CD4-positive, alpha-beta T cell treated with Interleukin-21 for 1 hour (primary cell): ENCODE results near the gene MAPRE2.

Source experiments
- DNase-seq: peaks from one replicate; pipeline ENCODE4 v3.0.0-alpha.2; 2020

The MAPRE2 gene

DNA sequence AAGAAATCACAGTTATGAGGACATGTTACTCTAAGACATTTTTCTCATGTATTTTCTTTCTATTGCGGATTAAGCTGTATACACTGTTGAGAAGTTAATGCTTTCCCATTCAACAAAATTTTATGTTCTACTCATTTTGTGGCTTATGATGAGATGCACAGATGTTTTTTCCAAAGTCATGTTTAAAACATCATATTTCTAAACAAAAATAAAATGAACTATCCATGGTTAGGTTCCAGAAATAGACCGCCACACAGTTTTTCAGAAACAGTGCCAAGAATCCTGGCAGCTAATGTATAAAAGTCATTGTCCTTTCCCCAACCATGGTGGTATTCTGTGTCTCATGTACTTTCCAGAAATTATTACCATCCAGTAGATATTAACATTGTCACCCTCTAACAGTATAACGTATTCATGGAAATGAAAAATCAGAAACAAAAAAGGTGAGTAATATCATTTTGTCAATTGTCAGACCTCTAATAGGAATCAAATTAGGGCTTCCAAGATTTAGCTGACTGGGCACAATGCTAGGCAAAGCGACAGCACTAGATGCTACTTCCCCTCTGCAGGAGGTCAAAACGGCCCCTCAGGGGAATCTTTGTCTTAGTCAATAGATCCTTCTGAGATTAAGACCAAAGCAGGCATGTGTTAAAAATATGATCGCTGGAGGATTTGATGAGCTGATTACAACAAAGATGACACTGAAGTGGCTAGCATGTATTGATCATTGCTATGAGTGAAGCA is 145.2 kb downstream of the MAPRE2 start:
- DNase-seq = no peak

DNA sequence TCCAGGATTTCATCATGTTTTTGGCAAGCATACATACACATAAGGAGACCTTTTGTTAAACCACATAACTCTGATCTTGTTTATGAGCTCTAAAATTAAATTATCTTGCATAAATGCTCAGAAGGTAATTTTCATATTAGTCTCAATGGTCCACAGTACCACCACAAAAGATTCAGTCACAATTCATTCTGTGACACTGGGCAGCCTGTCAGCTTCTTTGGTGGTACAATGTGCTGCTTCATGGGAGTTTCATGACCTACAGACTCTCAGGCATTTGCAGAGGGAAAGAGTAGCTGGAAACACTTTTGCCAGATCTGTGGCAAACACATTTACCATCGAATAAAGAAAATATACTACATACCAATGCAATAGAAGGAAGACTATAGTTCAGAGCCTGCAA is 148.3 kb downstream of the MAPRE2 start:
- no peak for DNase-seq

DNA sequence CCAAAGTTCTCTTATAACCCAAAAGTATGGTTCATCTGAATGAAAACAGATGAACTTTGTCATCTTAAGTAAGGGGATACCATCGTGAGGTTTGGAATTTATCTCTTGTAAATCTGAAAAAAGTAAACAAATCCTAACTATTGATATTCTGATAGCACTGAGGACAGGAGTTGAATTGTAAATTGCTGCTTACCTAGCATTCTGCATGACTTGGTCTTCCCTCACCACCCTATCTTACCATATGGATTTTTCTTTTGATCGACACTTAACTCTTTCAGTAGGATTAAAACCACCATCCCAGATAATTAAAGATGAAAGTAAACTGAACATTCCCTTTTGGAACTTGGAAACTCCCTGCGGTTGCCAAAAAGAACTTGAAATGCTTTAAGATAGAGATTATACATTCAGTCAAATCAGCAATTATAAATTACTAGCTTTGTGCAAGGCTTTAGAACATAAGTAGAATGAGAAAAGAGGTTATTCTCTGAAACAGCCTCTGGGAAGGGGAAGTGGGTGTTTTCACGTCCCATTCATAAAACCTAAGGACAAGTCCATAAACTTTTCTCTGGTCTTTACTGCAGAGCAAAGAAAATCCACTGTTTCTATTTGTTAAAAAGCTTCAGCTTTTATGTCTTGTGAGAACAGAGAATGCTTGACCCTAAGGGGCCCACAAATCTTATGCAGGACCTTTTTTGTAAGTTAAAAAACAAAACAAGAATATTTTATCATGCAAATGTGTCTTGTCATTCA is 149.9 kb downstream of the MAPRE2 start:
- no peak for DNase-seq

DNA sequence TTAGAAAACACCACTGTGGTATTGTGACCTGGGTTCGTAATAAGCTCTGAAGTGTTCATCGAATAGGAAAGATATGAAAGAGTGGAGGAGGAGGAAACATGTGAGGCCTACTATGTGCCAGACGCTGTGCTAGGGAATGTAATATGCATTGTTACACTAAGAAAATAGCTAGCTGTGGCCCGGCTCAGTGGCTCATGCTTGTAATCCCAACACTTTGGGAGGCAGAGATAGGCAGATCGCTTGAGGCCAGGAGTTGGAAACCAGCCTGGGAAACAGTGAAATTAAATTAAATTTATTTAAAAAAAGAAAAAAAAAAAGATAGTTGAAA is 150.4 kb downstream of the MAPRE2 start:
- no peak for DNase-seq

DNA sequence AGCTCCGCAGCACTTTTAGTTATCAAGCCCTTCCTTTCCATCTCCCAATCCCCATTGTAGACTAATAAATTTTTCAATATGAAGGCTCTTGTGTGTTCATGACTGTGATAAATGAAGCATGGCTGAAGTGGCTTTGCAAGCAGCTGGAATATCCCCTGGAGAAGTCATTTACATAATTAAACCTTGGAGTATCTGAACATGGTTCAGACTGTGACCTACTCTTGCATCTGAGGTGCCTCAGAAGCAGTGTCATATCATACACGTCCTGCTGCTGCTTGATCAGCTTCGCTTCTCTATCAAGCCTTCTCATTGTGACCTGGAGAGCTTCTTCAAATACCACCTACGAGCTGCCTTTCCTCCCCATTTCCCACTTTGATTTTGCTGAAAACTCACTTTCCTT is 151.2 kb downstream of the MAPRE2 start:
- DNase-seq = no peak
